HFFc6 (cell line): Measurements from ENCODE around the gene TWSG1. TPM values are rescaled to one million over a fixed set of nuclear protein-coding genes. Genes with fewer than 3 reads are reported as not detected.
A peak's percentile ranks its signal among the peaks of the same experiment; 100 is the strongest.

ENCODE experiments used
- DNase-seq: peaks from one replicate; pipeline ENCODE4 v3.0.0-alpha.2; 2018
- H3K27ac Mint-ChIP-seq: 2 replicates; pipeline ENCODE4 v1.8.0; 2020; ENCODE audit warnings: mild to moderate bottlenecking, mixed read lengths
- H3K27me3 Mint-ChIP-seq: 2 replicates; pipeline ENCODE4 v1.8.0; 2021; ENCODE audit warnings: mild to moderate bottlenecking, moderate library complexity, mixed read lengths; ENCODE audit not compliant: insufficient read depth
- H3K36me3 Mint-ChIP-seq: 2 replicates; pipeline ENCODE4 v1.8.0; 2021; ENCODE audit warnings: low read depth, mixed read lengths
- H3K4me1 Mint-ChIP-seq: 2 replicates; pipeline ENCODE4 v1.8.0; 2020; ENCODE audit warnings: low read depth, mixed read lengths
- H3K4me3 Mint-ChIP-seq: 2 replicates; pipeline ENCODE4 v1.8.0; 2020; ENCODE audit warnings: mild to moderate bottlenecking, moderate library complexity, mixed read lengths
- H3K9me3 Mint-ChIP-seq: 2 replicates; pipeline ENCODE4 v1.8.0; 2020; ENCODE audit warnings: mild to moderate bottlenecking, mixed read lengths
- long read RNA-seq: library from polyadenylated mRNA; unstranded; transcript quantifications from one replicate; pipeline ENCODE4 v2.0.0, GENCODE V29; 2019
- total RNA-seq, 6 experiments: library from RNA; stranded (reverse); fragmentation: NEBNext Ultra II Directional; extraction: Animal tissue kit (Norgen Biotek cat#: 25700); gene quantifications; 2 replicates in 1 of 6; 3 replicates in 5 of 6; pipeline ENCODE4 v1.2.3, GENCODE V29; 2021
- TF ChIP-seq, protein P1 (sequence below): fragments of 200-600 bp; sonication (generic); IDR thresholded peaks from 2 replicates; pipeline ENCODE4 v1.5.0; 2021; ENCODE audit warnings: antibody characterized with exemption, mild to moderate bottlenecking

The TWSG1 gene
- 100 to 1,000 TPM; 119 to 153 (median 138) TPM for total RNA-seq
- long read RNA-seq, transcript TWSG1-201 (5 exons, 3,756 nt), result major isoform, 127 of 180 reads
- long read RNA-seq, partial matches to known transcripts, result 44 of 180 reads
- long read RNA-seq, other reads (novel, unspliced or antisense), result 7 of 180 reads

DNA sequence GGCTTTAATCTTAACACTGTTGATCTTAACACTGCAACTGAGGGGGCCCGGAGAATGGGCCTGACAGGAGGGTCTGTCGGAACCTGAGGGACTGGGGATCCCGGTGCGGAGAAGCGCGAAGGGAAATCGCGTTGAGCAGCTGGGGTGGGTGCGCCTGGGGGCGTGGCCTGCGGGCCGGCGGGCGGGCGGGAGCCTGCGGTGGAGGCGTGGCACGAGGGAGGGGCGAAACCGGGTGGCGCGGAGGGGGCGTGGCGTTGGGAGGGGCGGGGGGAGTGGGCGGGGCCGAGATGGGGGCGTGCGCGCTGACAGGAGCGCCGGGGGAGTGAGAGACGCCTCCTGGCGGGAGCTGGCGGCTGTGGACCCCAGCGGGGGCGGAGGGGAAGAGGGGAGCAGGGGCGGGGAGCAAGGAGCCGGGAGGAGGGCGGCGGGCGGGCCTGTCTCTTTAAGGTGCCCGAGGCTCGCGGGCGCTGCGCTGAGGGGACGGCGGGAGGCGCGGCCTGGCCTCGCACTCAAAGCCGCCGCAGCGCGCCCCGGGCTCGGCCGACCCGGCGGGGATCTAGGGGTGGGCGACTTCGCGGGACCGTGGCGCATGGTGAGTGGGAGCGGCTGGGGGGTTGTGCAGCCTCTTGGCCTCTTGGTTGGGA, at the start of gene TWSG1:
Gene TWSG1, plus strand, starts transcription at position 445 of the 644 bp plus-strand sequence. CDS start 2,457 bp downstream, outside the sequence.
- Mint-ChIP-seq H3K4me1 (peaks cover 28% of the 10 kb centered on the region), H3K27me3 (no peaks in the 10 kb centered on the region; the same call in 1 of the 2 replicates), H3K9me3 (0 out of 2 replicates have a peak, but pooled peaks cover 4% of the 10 kb centered on the region), H3K36me3 (peaks cover 16% of the 10 kb centered on the region; the same call in 1 of the 2 replicates), H3K27ac (peak within 1 kb of the TSS; percentile 89), H3K4me3 (peak within 1 kb of the TSS; percentile 97)
- DNase-seq, result peak; percentile 90
- TF ChIP-seq, protein P1, sequence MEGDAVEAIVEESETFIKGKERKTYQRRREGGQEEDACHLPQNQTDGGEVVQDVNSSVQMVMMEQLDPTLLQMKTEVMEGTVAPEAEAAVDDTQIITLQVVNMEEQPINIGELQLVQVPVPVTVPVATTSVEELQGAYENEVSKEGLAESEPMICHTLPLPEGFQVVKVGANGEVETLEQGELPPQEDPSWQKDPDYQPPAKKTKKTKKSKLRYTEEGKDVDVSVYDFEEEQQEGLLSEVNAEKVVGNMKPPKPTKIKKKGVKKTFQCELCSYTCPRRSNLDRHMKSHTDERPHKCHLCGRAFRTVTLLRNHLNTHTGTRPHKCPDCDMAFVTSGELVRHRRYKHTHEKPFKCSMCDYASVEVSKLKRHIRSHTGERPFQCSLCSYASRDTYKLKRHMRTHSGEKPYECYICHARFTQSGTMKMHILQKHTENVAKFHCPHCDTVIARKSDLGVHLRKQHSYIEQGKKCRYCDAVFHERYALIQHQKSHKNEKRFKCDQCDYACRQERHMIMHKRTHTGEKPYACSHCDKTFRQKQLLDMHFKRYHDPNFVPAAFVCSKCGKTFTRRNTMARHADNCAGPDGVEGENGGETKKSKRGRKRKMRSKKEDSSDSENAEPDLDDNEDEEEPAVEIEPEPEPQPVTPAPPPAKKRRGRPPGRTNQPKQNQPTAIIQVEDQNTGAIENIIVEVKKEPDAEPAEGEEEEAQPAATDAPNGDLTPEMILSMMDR, result peak; percentile 69; the same call in 1 of the 2 replicates

DNA sequence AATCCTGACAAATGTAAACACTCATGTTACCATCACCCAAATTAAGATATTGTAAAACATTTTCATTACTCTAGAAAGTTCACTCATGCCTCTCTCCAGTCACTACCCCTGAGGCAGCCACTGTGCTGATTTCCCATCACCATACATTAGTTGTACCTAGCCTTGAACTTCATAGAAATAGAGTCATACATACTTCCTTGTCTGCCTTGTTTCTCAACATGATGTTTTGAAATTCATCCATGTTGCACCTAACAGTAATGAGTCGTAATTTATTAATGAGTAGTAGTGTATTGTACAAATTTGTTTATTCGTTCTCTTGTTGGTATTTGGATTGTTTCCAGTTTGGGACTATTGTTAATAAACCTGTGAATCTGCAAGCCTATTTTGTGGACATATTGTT, 49.0 kb upstream of the TWSG1 start:
- H3K36me3 Mint-ChIP-seq, result peaks cover 4% of the 10 kb centered on the region
- H3K4me3 Mint-ChIP-seq, result no peak overlapping the region
- H3K27ac Mint-ChIP-seq, result no peak overlapping the region
- peaks cover 23% of the 10 kb centered on the region for H3K4me1 Mint-ChIP-seq
- TF ChIP-seq, protein P1, result no peak
- no peaks in the 10 kb centered on the region for H3K9me3 Mint-ChIP-seq
- no peak for DNase-seq
- no peaks in the 10 kb centered on the region for H3K27me3 Mint-ChIP-seq

DNA sequence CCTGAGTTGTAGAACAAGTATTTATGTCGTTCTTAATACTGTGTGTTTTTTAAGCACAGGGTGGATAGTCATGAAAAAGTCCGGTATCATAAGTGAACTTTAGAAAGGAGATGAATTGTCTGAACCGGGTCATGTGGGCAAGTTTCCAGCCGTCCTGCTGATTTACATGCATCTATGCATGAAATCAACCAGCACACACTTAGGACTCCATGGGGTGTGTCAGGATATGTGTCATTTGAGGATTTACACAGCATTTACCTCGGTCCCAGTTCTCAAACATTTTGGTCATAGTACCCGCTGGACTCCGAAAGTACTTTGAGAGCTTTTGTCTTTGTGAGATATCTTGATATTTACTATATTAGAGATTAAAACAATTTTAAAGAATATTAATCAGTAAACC, 47.5 kb upstream of the TWSG1 start:
- H3K27me3 Mint-ChIP-seq, result no peaks in the 10 kb centered on the region; the same call in 1 of the 2 replicates
- H3K27ac Mint-ChIP-seq, result no peak overlapping the region
- no peak overlapping the region for H3K4me3 Mint-ChIP-seq

DNA sequence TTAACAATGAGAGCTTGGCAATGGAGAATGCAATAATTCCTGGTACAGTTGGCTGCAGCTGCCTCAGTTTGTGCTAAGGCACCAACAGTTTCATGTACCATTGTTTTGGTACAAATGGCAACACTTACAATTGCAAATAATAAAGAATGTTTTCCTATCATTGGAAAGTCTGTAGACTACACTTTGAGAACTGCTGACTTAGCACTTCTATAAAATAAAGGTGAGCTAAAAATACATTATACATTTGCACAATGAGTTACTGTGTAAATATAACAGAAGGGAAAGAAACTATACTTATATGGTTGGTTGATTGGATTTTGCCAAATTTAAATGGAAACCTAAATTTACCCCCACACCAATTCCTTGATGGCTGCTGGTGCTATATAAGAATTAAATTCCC, 44.9 kb upstream of the TWSG1 start:
- Mint-ChIP-seq H3K4me1 (peaks cover 9% of the 10 kb centered on the region), H3K27me3 (no peaks in the 10 kb centered on the region; the same call in 1 of the 2 replicates), H3K4me3 (no peak overlapping the region), H3K27ac (peak overlapping the region; percentile 46; the same call in 1 of the 2 replicates), H3K9me3 (peaks cover 18% of the 10 kb centered on the region), H3K36me3 (peaks cover 14% of the 10 kb centered on the region)
- DNase-seq, result no peak
- TF ChIP-seq, protein P1, result no peak

More for the DNA sequence above, 47.5 kb upstream of the TWSG1 start:
- H3K36me3 Mint-ChIP-seq, result no peaks in the 10 kb centered on the region; the same call in 1 of the 2 replicates
- H3K9me3 Mint-ChIP-seq, result no peaks in the 10 kb centered on the region; the same call in 1 of the 2 replicates
- peaks cover 18% of the 10 kb centered on the region for H3K4me1 Mint-ChIP-seq
- TF ChIP-seq, protein P1, result no peak
- no peak for DNase-seq

DNA sequence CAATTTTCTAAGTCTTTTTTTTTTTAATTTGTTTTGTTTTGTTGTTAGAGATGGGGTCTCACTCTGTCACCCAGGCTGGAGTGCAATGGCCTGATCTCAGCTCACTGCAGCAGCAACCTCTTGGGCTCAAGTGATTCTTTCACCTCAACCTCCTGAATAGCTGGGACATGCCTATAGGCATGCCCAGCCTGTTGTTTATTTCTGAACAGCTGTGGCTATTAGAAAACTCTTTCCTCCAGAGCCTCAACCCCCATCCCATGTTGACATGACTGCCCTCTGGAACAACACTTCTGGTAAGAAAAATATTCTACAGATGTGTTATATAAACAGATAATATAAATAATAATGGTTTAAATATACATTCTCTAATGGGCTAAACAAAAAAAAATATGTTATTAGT, 44.4 kb upstream of the TWSG1 start:
- H3K27me3 Mint-ChIP-seq, result no peaks in the 10 kb centered on the region; the same call in 1 of the 2 replicates
- no peak overlapping the region for H3K4me3 Mint-ChIP-seq
- H3K27ac Mint-ChIP-seq, result peak overlapping the region; percentile 46; the same call in 1 of the 2 replicates
- peaks cover 14% of the 10 kb centered on the region for H3K36me3 Mint-ChIP-seq
- peaks cover 18% of the 10 kb centered on the region for H3K9me3 Mint-ChIP-seq
- peaks cover 9% of the 10 kb centered on the region for H3K4me1 Mint-ChIP-seq
- no peak for DNase-seq
- TF ChIP-seq, protein P1, result no peak
